HG02798 (cell line): ENCODE data around the gene PDC.
"Not testable (repeated sequence)": the region's sequence is repeated elsewhere in the genome, so short reads cannot be mapped to it uniquely, and the experiment has no call there.

Experiments used
- ATAC-seq: cut with Tn5 transposase; IDR thresholded peaks from one replicate; pipeline ENCODE4 v1.9.1; 2021; ENCODE audit warnings: mild to moderate bottlenecking; ENCODE audit not compliant: unreplicated experiment, poor library complexity

Gene PDC

GRCh38 chr1:186473047-186473446, 12.1 kb upstream of the PDC start:
- ATAC-seq, result peak; percentile 43

GRCh38 chr1:186465946-186466345, 5.0 kb upstream of the PDC start:
- ATAC-seq, result no peak

DNA sequence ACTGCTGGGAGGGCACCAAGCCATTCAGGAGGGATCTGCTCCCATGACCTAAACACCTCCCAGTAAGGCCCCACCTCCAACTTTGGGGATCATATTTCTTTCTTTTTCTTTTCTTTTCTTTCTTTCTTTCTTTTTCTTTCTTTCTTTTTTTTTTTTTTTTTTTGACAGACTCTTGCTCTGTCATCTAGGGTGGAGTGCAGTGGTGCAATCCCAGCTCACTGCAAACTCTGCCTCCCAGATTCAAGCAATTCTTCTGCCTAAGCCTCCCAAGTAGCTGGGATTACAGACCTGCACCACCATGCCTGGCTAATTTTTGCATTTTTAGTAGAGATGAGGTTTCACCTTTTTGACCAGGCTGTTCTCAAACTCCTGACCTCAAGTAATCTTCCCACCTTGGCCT, 4.6 kb upstream of the PDC start:
- not testable (repeated sequence) for ATAC-seq

DNA sequence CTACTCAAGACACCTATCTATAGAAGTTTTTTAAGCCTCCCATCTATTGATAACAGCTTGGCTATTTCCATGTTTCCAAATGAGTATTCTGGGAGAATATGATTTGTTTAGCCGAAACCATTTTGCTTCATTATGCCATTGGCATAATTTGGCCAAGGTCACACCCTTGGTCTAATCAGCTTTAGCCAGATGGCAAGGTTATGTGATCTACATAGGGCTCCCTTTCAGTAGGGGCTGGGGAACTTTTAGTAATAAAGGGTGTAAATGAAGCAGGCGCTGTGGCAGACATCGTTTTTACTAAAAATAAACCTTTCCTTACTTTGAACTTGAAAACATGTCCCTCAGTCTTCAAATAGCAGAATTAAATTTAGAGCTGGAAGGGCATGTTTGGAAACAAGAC, 3.0 kb upstream of the PDC start:
- ATAC-seq, result no peak

DNA sequence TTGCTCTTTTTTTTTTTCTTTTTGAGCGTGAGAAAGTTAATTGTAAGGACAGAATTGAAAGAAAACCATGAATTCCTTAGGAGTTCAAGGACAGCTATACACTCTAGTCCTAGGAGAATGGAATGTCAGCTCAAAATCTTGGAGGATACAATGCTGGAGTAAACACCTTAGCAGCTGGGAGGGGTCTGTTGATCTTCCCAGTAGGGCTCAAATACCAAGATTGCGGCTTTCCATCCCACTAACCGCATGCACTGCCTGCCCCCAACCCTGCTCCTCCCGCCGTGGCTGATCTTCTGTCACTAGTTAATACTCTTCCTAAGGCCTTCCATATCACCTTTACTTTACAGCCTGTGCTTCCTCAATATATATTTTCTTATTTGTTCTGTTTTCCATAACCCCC, 2.6 kb upstream of the PDC start:
- no peak for ATAC-seq

DNA sequence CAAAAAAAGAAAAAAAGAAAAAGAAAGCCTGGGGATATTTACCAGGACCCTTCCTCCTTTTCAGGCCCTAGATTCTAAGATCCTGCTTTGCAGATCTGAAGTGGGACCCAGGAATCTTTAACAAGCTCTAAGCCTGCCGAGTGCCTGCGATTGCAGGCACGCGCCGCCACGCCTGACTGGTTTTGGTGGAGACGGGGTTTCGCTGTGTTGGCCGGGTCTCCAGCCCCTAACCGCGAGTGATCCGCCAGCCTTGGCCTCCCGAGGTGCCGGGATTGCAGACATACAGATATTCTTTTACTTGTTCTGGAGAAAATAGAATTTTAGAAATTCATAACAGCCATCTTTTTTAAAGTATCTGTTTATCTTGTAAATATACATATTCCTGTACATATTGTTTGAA, 1.8 kb downstream of the PDC start:
- not testable (repeated sequence) for ATAC-seq

DNA sequence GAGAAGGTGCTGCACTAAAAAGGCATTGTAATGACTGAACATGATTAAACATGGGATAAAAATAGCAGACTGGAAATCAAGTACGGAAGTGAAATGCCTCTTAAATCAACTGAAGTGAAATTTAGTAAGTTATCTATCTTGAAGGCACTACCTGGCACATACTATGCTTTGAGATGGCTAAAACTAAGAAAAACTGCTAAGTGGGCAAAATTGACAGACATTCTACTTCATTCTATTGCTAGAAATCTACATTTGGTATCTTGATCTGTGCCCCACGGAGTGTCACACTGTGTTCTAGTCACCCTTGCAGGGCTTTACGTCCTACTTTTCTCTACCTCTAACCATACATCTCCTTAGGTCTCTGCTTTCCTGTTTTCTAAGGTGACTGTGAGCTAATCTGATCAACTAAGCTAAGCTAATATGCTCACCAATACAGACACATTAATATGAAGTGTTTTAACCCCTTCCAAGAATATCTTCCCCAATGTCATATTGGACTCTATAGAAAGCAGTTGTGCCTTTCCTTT, 4.1 kb downstream of the PDC start:
- no peak for ATAC-seq

DNA sequence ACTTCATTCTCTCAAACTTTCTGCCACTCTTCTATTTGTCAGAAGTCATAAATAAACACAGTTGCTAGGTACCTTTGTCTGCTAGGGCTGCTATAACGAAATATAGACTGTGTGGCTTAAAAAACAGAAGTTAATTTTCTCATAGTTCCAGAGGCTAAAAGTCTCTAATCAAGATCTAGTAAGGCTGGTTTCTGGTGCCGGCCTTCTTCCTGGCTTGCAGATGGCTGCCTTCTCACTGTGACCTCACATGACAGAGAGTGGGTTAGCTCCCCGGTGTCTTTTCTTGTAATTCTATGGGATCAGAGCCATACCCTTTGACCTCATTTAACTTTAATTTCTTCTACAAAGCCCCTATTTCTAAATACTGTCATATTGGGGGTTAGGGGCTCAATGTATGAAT, 5.9 kb downstream of the PDC start:
- no peak for ATAC-seq

DNA sequence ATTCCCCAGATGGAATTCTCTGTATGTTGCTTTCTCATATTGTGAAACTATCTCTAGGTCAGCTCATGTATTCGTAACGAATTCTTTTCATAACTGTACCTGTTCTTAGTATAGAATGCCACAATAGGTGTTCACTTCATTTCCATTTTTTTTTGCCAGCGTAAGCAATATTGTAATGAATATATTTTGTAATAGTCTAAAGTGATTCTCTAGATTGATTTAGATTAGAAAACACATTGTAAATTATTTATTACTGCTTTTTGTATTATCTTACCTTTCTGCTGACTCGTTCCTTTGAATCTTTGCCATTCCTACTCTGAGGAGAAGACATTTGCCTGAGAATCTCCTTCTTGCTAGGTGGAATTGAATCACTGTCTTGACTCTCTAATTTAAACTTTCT, 14.8 kb downstream of the PDC start:
- no peak for ATAC-seq

DNA sequence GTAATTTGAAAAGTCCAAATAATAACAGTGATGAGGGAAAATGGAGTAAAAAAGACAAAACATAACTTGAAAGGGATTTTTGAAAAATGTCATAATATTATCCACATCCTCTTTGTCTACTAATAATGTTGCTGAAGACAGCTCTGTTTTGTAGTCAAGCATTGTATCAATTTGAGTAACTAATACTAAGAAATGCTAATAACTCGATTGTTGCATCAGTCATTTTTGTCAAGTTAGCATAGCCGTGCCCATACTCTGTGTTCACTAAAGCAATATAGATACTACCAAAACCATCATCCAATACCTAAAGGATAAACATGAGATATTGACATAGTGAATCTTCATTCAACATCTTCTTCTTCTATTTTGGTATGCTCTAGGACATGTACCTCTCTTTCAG, 17.3 kb downstream of the PDC start:
- ATAC-seq, result peak; percentile 59

DNA sequence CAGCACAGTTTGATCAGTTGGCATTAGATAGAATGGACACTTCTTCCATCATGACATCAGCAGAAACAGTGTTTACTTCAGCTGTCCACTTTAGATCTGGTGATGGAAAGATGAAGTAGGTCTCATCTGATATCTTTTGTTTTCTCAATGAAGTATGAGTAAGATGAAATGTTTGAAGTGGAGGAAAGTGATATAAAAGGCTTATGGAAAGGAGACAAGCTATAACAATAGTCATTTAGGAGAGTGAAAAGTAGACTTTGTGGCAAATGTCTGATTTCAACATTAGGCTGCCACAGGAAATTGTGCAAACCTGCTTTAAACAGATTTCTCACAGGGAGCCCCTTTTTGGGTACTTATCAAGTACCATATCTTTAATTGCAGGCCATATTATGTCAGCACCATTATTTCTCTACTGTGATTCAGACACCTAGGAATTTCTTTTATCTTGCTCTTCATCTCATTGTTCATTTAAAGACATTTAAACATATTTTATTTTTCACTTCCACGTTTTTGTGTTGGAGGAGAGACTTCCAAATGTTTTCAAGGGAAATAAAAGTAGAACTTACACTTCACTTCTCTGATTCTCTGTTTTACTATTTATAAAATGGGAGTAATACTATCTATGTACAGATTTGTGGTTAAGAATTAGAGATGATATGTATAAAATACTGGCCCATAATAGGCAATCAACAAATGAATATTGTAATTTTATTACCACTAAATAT, 18.1 kb downstream of the PDC start:
- ATAC-seq, result no peak

DNA sequence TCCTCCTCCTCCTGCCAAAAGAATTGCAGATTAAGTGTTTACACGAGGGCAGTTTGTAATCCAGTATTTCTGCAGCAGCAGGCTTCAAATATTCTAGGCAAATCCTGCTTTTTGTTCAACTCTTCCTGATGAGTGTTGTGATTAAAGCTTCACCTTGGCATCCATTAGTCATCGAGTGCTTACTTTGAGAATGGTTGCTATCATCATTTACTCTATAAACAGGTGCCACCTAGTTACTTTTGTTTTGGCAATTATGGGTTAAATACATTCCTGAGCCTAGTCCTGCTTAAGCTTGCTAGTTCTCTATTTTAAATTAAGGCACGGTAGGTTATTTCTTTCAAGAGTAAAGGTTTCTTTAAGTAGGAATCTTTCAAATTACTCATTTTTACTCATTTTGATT, 20.3 kb downstream of the PDC start:
- no peak for ATAC-seq

DNA sequence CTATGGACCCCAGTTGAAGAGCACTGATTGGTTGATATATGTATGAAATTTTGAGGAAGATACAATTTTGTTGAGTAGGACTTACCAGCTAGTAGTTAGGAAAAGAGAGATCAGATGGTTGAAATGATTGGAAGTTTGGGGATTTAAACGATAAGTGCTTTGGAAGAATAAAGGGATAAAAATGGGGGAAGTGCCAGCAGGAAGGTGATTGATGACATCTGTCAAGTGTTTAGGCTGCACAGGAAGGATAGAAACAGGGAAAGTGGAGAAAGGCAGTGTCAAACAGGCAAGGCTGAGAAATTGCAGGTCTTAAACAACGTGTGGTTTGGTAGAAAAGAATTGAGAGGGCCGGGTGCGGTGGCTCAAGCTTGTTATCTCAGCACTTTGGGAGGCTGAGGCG, 22.3 kb downstream of the PDC start:
- ATAC-seq, result no peak

GRCh38 chr1:186435336-186435735, 25.6 kb downstream of the PDC start:
- ATAC-seq, result no peak

DNA sequence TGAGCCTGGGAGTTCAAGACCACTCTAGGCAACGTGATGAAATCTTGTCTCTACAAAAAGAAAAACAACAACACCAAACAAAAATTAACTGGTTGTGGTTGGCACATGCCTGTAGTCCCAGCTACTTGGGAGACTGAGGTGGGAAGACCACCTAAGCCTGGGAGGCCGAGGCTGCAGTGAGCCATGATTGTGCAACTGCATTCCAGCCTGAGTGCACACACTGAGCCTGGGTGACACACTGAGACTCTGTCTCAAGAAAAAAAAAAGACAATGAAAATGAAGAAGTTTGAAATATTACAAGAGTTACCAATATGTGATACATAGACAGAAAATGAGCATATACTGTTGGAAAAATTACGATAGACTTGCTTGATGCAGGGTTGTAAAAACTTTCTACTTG, 31.9 kb downstream of the PDC start:
- ATAC-seq, result no peak

DNA sequence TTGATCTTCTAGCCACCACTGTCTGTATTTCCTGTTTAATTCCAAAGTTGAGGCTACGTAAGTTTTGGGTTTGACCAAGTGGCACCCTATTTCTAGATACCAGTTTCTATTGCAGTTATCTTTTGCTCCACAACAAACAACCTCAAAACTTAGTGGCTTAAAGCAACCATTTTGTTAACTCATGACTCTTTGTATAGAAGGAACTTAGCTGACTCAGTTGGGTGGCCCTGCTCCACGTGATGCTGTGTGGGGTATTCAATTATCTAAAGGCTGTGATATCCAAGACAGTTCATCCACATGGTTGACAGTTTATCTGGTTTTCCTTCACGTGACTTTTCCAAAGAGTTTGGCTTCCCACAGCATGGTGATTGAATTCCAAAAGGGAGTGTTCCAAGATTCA, 34.8 kb downstream of the PDC start:
- ATAC-seq, result no peak

DNA sequence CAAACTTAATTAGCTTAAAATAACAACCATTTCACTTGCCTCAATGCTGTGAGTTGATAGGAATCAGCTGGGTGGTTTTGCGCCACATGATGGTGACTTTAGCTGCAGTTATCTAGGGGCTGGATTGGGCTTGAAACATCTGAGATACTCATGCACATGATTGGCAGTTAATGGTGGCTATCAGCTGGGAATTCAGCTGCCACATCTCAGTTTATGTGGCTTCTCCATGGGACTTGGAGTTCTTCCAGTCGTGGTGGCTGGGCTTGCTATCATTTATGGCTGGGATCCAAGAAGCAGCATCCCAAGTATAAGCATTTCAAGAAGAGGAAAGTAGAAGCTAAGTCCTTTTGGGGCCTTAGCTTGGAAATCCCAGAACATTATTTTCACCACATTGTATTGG, 36.4 kb downstream of the PDC start:
- no peak for ATAC-seq

DNA sequence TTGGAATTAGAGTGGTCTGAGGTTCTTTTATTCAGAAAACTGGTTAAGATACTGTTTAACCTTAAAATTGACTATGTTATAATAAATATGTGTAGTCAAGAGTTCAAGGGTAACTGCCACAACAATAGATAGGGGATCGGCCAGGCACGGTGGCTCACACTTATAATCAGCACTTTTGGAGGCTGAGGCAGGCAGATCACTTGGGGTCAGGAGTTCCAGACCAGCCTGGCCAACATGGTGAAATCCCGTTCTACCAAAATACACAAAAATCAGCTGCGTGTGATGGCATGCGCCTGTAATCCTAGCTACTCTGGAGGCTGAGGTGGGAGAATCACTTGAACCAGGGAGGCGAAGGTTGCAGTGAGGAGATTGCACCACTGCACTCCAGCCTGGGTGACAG, 39.5 kb downstream of the PDC start:
- peak; percentile 4 for ATAC-seq

DNA sequence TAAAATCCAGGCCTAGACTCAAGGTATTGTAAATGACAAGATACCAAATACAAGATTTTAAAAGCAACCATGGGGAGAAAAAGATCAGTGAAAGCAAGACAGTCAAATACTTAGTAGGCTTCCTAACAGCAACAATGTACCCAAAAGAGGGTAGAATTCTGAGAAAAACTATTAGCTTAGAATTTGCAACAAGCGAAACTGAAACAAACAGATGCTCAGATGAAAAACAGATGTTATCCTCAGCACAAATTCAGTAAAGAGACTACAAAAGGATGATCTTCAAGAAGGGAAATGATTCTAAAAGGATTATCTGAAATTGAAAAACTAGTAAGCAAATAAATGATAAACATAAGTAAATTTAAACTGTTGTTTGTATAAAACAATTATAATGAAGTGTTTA, 40.0 kb downstream of the PDC start:
- ATAC-seq, result peak; percentile 97

- ATAC-seq, result no peak
Measured at GRCh38 chr1:186420311-186420710, 40.6 kb downstream of the PDC start.

DNA sequence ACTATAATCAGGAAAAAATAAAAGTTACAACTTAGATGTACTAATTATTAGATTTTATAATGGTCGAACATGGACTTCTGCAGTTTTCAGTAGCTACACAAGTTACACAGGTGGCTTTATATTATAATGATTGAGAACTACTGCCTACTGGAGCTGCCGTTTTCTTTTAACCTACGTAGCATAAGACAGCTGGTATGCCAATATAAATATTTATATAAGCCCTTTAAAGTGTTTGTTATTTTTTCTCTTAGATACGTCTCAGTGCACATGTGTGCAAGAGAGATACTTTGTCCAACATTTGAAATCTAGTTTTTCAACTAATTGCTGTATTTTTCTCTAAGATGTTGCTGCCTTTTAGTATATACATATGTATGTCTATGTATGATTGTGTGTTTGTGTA, 42.4 kb downstream of the PDC start:
- no peak for ATAC-seq

- no peak for ATAC-seq
Measured at GRCh38 chr1:186413319-186413718, 47.6 kb downstream of the PDC start.

DNA sequence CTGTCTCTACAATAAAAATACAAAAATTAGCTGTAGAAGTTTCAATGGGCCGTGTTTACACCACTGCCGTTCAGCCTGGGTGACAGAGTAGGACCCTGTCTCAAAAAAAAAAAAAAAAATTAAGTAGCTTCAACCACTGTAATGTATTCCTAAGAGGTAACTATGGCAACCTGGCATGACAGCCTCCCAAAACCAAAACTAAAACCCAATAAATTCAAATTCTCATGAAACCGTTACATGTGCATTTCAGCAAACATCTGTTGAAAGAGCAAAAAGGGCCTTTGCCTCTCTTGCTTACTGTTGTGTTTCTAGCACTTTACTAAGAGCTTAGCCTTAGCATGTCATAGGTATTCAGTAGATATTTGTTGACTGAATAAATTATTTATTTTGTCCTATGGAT, 51.8 kb downstream of the PDC start:
- peak; percentile 74 for ATAC-seq
